GM21529 (cell line): ENCODE results near the gene PLVAP.

Source experiments
- ATAC-seq: cut with Tn5 transposase; IDR thresholded peaks from one replicate; pipeline ENCODE4 v1.9.1; 2021; ENCODE audit not compliant: unreplicated experiment

PLVAP gene

GRCh38 chr19:17324357-17325114 lies 52.6 kb downstream of the PLVAP start:
- ATAC-seq = no peak

- ATAC-seq = no peak
Measured at GRCh38 chr19:17323964-17324332, 53.2 kb downstream of the PLVAP start.

- no peak for ATAC-seq
Measured at GRCh38 chr19:17323300-17323963, 53.7 kb downstream of the PLVAP start.

- no peak for ATAC-seq
Measured at GRCh38 chr19:17322854-17323253, 54.3 kb downstream of the PLVAP start.

- ATAC-seq = no peak
Measured at GRCh38 chr19:17321655-17322489, 55.3 kb downstream of the PLVAP start.

- ATAC-seq = no peak
Measured at GRCh38 chr19:17320435-17320834, 56.7 kb downstream of the PLVAP start.

- no peak for ATAC-seq
Measured at GRCh38 chr19:17319473-17320238, 57.5 kb downstream of the PLVAP start.

- no peak for ATAC-seq
Measured at GRCh38 chr19:17318966-17319365, 58.2 kb downstream of the PLVAP start.

GRCh38 chr19:17314007-17314593 lies 63.0 kb downstream of the PLVAP start:
- ATAC-seq = no peak

GRCh38 chr19:17312189-17313113 lies 64.7 kb downstream of the PLVAP start:
- ATAC-seq = no peak

GRCh38 chr19:17311455-17312188 lies 65.5 kb downstream of the PLVAP start:
- ATAC-seq = no peak

GRCh38 chr19:17309965-17310461 lies 67.1 kb downstream of the PLVAP start:
- ATAC-seq = no peak

GRCh38 chr19:17309198-17309964 lies 67.8 kb downstream of the PLVAP start, which contains the start of gene DDA1:
TSS of gene DDA1 (plus strand) at chr19:17309563. CDS start at chr19:17309655, 92 bp downstream.
- ATAC-seq = peak; percentile 61

GRCh38 chr19:17307876-17308377 lies 69.2 kb downstream of the PLVAP start:
- no peak for ATAC-seq

- ATAC-seq = no peak
Measured at GRCh38 chr19:17306285-17306714, 70.8 kb downstream of the PLVAP start.

GRCh38 chr19:17305517-17306284 lies 71.4 kb downstream of the PLVAP start, which contains the start of gene MRPL34:
TSS of gene MRPL34 (plus strand) at chr19:17305872. CDS start at chr19:17305893, 21 bp downstream.
- ATAC-seq = peak; percentile 65

- ATAC-seq = no peak
Measured at GRCh38 chr19:17305216-17305516, 72.0 kb downstream of the PLVAP start.
